GM21528 (cell line): ENCODE measurements around the gene HPS4.

ENCODE experiments used
- ATAC-seq: cut with Tn5 transposase; IDR thresholded peaks from one replicate; pipeline ENCODE4 v1.9.1; 2021; ENCODE audit warnings: mild to moderate bottlenecking, moderate library complexity; ENCODE audit not compliant: unreplicated experiment, low FRiP score

The HPS4 gene

GRCh38 chr22:26499188-26499703 lies 15.7 kb upstream of the HPS4 start:
- ATAC-seq = no peak

GRCh38 chr22:26496456-26496855 lies 12.9 kb upstream of the HPS4 start:
- no peak for ATAC-seq

- no peak for ATAC-seq
Observed at GRCh38 chr22:26494506-26494905, 10.9 kb upstream of the HPS4 start.

- no peak for ATAC-seq
Observed at GRCh38 chr22:26492220-26492619, 8.6 kb upstream of the HPS4 start.

GRCh38 chr22:26489447-26490036 lies 6.0 kb upstream of the HPS4 start:
- no peak for ATAC-seq

- ATAC-seq = no peak
Observed at GRCh38 chr22:26487996-26488395, 4.4 kb upstream of the HPS4 start.

- ATAC-seq = no peak
Observed at GRCh38 chr22:26486394-26486793, 2.8 kb upstream of the HPS4 start.

- no peak for ATAC-seq
Observed at GRCh38 chr22:26485806-26486390, 2.3 kb upstream of the HPS4 start.

GRCh38 chr22:26485013-26485412 lies 1.4 kb upstream of the HPS4 start:
- no peak for ATAC-seq

GRCh38 chr22:26484360-26484706 lies 750 bp upstream of the HPS4 start:
- no peak for ATAC-seq

GRCh38 chr22:26483043-26483438 lies 542 bp downstream of the HPS4 start:
- no peak for ATAC-seq

- no peak for ATAC-seq
Observed at GRCh38 chr22:26482161-26482560, 1.4 kb downstream of the HPS4 start.

- ATAC-seq = no peak
Observed at GRCh38 chr22:26481694-26482093, 1.9 kb downstream of the HPS4 start.

GRCh38 chr22:26481112-26481693 lies 2.4 kb downstream of the HPS4 start:
- no peak for ATAC-seq

GRCh38 chr22:26480611-26480932 lies 3.0 kb downstream of the HPS4 start:
- no peak for ATAC-seq

GRCh38 chr22:26479792-26480610 lies 3.6 kb downstream of the HPS4 start:
- no peak for ATAC-seq

- ATAC-seq = no peak
Observed at GRCh38 chr22:26479043-26479791, 4.4 kb downstream of the HPS4 start.

- no peak for ATAC-seq
Observed at GRCh38 chr22:26477341-26477731, 6.2 kb downstream of the HPS4 start.

- no peak for ATAC-seq
Observed at GRCh38 chr22:26476705-26477340, 6.8 kb downstream of the HPS4 start.

GRCh38 chr22:26474682-26475081 lies 8.9 kb downstream of the HPS4 start:
- ATAC-seq = no peak
